Neuronal stem cell (in vitro differentiated cells): ENCODE measurements around the gene ERCC6L2.

Experiments used
- DNase-seq: peaks from one replicate; pipeline ENCODE4 v3.0.0-alpha.2; 2013; ENCODE audit warnings: low spot score
- H2AFZ ChIP-seq: one replicate; pipeline ENCODE4 v1.6.1; 2013; ENCODE audit warnings: mild to moderate bottlenecking, low read length, inconsistent platforms
- H2AK5ac ChIP-seq: 2 replicates; pipeline ENCODE4 v1.6.1; 2013; ENCODE audit warnings: low read depth, mild to moderate bottlenecking, inconsistent platforms, low read length, moderate library complexity, mixed read lengths
- H2BK120ac ChIP-seq: 2 replicates; pipeline ENCODE4 v1.6.1; 2013; ENCODE audit warnings: low read depth, mild to moderate bottlenecking, inconsistent platforms, low read length, moderate library complexity, mixed read lengths
- H2BK12ac ChIP-seq: one replicate; pipeline ENCODE4 v1.6.1; 2013; ENCODE audit warnings: low read length, inconsistent platforms
- H2BK15ac ChIP-seq: 2 replicates; pipeline ENCODE4 v1.6.1; 2013; ENCODE audit warnings: mild to moderate bottlenecking, low read length, inconsistent platforms, mixed read lengths
- H2BK5ac ChIP-seq: one replicate; pipeline ENCODE4 v1.6.1; 2013; ENCODE audit warnings: inconsistent platforms, mild to moderate bottlenecking, low read length, moderate library complexity
- H3K14ac ChIP-seq: one replicate; pipeline ENCODE4 v1.6.1; 2013; ENCODE audit warnings: low read length, inconsistent platforms
- H3K18ac ChIP-seq: 2 replicates; pipeline ENCODE4 v1.6.1; 2013; ENCODE audit warnings: low read length, inconsistent platforms
- H3K23ac ChIP-seq: 2 replicates; pipeline ENCODE4 v1.6.1; 2013; ENCODE audit warnings: low read depth, mild to moderate bottlenecking, mixed read lengths, low read length, inconsistent platforms; ENCODE audit not compliant: poor library complexity
- H3K27ac ChIP-seq: replicated peaks from 3 replicates; pipeline ENCODE4 v1.5.1; 2013; ENCODE audit warnings: low read length, inconsistent platforms
- H3K27me3 ChIP-seq, 3 experiments: 2 replicates each; pipeline ENCODE4 v1.6.1; 2013; ENCODE audit warnings: low read length in 3 of 3, mild to moderate bottlenecking in 2 of 3, inconsistent platforms in 1 of 3, low read depth in 1 of 3, mixed read lengths in 1 of 3, moderate library complexity in 1 of 3; ENCODE audit not compliant: control insufficient read depth in 3 of 3, insufficient read depth in 3 of 3
- H3K36me3 ChIP-seq, 2 donors: replicated peaks in 1 of 2; 2 replicates each; pipeline ENCODE4 v1.6.1; 2013; ENCODE audit warnings: low read length in 2 of 2; ENCODE audit not compliant: control insufficient read depth in 2 of 2, insufficient read depth in 2 of 2
- H3K4ac ChIP-seq: 2 replicates; pipeline ENCODE4 v1.6.1; 2013; ENCODE audit warnings: inconsistent platforms, mild to moderate bottlenecking, low read length, moderate library complexity
- H3K4me1 ChIP-seq, 2 donors: 1 replicate in 1 of 2; 2 replicates in 1 of 2; pipeline ENCODE4 v1.6.1; 2013; ENCODE audit warnings: low read length in 2 of 2, low read depth in 1 of 2; ENCODE audit not compliant: control insufficient read depth in 2 of 2, insufficient read depth in 1 of 2
- H3K4me2 ChIP-seq: one replicate; pipeline ENCODE4 v1.6.1; 2013; ENCODE audit warnings: mild to moderate bottlenecking, low read length, inconsistent platforms; ENCODE audit not compliant: insufficient read depth, poor library complexity, severe bottlenecking
- H3K4me3 ChIP-seq, 2 donors: 2 replicates each; pipeline ENCODE4 v1.5.1; 2013; ENCODE audit warnings: low read length in 2 of 2, mild to moderate bottlenecking in 2 of 2, inconsistent platforms in 1 of 2, moderate library complexity in 1 of 2
- H3K79me1 ChIP-seq: one replicate; pipeline ENCODE4 v1.6.1; 2013; ENCODE audit warnings: low read depth, mild to moderate bottlenecking, inconsistent platforms, low read length, moderate library complexity
- H3K9ac ChIP-seq: one replicate; pipeline ENCODE4 v1.6.1; 2013; ENCODE audit warnings: mild to moderate bottlenecking, low read depth, low read length, inconsistent platforms; ENCODE audit not compliant: poor library complexity
- H3K9me3 ChIP-seq, 2 donors: replicated peaks in 1 of 2; 2 replicates each; pipeline versions ENCODE3 to v1.6.1; 2013; ENCODE audit warnings: low read length in 2 of 2, mild to moderate bottlenecking in 2 of 2, inconsistent platforms in 1 of 2, low read depth in 1 of 2, mixed read lengths in 1 of 2, moderate library complexity in 1 of 2; ENCODE audit not compliant: control insufficient read depth in 2 of 2, insufficient read depth in 1 of 2
- H4K8ac ChIP-seq: one replicate; pipeline ENCODE4 v1.6.1; 2013; ENCODE audit warnings: low read depth, mild to moderate bottlenecking, inconsistent platforms, low read length, moderate library complexity
- H4K91ac ChIP-seq: one replicate; pipeline ENCODE4 v1.6.1; 2013; ENCODE audit warnings: low read length, low read depth, mild to moderate bottlenecking, inconsistent platforms; ENCODE audit not compliant: poor library complexity
- WGBS, 2 donors: extraction: QIAGEN DNeasy Blood & Tissue Kit; methylation state at CpG; one replicate each; pipeline ENCODE4 v1.1.7; 2013; ENCODE audit warnings: missing lambda C conversion rate in 2 of 2, mixed read lengths in 1 of 2; ENCODE audit not compliant: insufficient read length in 2 of 2, insufficient replicate concordance in 1 of 2; ENCODE audit errors: extremely low coverage in 2 of 2; 5-methylcytosine and 5-hydroxymethylcytosine counted together

Gene ERCC6L2

GRCh38 chr9:95999390-95999789 is 123.9 kb downstream of the ERCC6L2 start:
- Histone ChIP-seq H3K4me1 (no peaks in the 10 kb centered on the region), H3K4me2 (no peak overlapping the region), H3K9me3 (peaks cover 0 to 13% of the 10 kb centered on the region in 2 donors), H3K27me3 (no peaks in the 10 kb centered on the region), H3K79me1 (no peaks in the 10 kb centered on the region), H3K18ac (no peak overlapping the region), H3K36me3 (peaks cover 0 to 41% of the 10 kb centered on the region in 2 donors), H4K91ac (no peak overlapping the region), H3K4me3 (no peak overlapping the region), H3K27ac (no peak overlapping the region), H3K9ac (no peak overlapping the region), H2AFZ (no peak overlapping the region), H3K14ac (no peak overlapping the region), H2BK120ac (no peak overlapping the region), H3K4ac (no peak overlapping the region), H2AK5ac (no peak overlapping the region), H3K23ac (no peak overlapping the region), H4K8ac (no peak overlapping the region), H2BK12ac (no peak overlapping the region), H2BK15ac (no peak overlapping the region), H2BK5ac (no peak overlapping the region)
- no CpG with 5 or more reads among the region's 3 CpGs for WGBS, 2 donors
- DNase-seq = no peak

- DNase-seq = no peak
- no CpG with 5 or more reads among the region's 2 CpGs for WGBS, 2 donors
- H2BK15ac ChIP-seq = no peak overlapping the region
Observed at GRCh38 chr9:96004379-96004778, 128.9 kb downstream of the ERCC6L2 start.

GRCh38 chr9:96006296-96006879 is 130.9 kb downstream of the ERCC6L2 start:
- no peak overlapping the region for H4K91ac ChIP-seq
- no peaks in the 10 kb centered on the region for H3K4me1 ChIP-seq
- no CpG with 5 or more reads among the region's 9 CpGs for WGBS, 2 donors
- no peak overlapping the region for H3K18ac ChIP-seq
- no peak overlapping the region for H2AFZ ChIP-seq
- H2BK120ac ChIP-seq = no peak overlapping the region
- peaks cover 14 to 79% of the 10 kb centered on the region in 2 donors for H3K36me3 ChIP-seq
- H2AK5ac ChIP-seq = no peak overlapping the region
- no peak overlapping the region for H4K8ac ChIP-seq
- H3K4me2 ChIP-seq = no peak overlapping the region
- no peak for DNase-seq
- no peak overlapping the region for H3K9ac ChIP-seq
- H3K27me3 ChIP-seq = no peaks in the 10 kb centered on the region
- no peaks in the 10 kb centered on the region for H3K79me1 ChIP-seq
- peaks cover 2 to 15% of the 10 kb centered on the region in 2 donors for H3K9me3 ChIP-seq
- H3K4ac ChIP-seq = no peak overlapping the region
- no peak overlapping the region for H2BK12ac ChIP-seq
- H3K4me3 ChIP-seq = no peak overlapping the region
- H3K14ac ChIP-seq = no peak overlapping the region
- no peak overlapping the region for H3K23ac ChIP-seq
- no peak overlapping the region for H2BK5ac ChIP-seq
- no peak overlapping the region for H3K27ac ChIP-seq
- H2BK15ac ChIP-seq = no peak overlapping the region

More at GRCh38 chr9:96004379-96004778, 128.9 kb downstream of the ERCC6L2 start:
- Histone ChIP-seq H2BK12ac (no peak overlapping the region), H3K4me1 (no peaks in the 10 kb centered on the region), H3K36me3 (peaks cover 11 to 60% of the 10 kb centered on the region in 2 donors), H3K9ac (no peak overlapping the region), H4K91ac (no peak overlapping the region), H3K4ac (no peak overlapping the region), H3K18ac (no peak overlapping the region), H3K4me2 (no peak overlapping the region), H2AFZ (no peak overlapping the region), H3K27ac (no peak overlapping the region), H2BK120ac (no peak overlapping the region), H3K14ac (no peak overlapping the region), H3K9me3 (peaks cover 2 to 13% of the 10 kb centered on the region in 2 donors), H3K23ac (no peak overlapping the region), H3K27me3 (no peaks in the 10 kb centered on the region), H3K79me1 (no peaks in the 10 kb centered on the region), H4K8ac (no peak overlapping the region), H2BK5ac (no peak overlapping the region), H2AK5ac (no peak overlapping the region), H3K4me3 (no peak overlapping the region)

GRCh38 chr9:96006961-96007360 is 131.5 kb downstream of the ERCC6L2 start:
- H2BK120ac ChIP-seq = no peak overlapping the region
- no peak overlapping the region for H2AK5ac ChIP-seq
- no peak overlapping the region for H3K27ac ChIP-seq
- no peaks in the 10 kb centered on the region for H3K27me3 ChIP-seq
- H3K9ac ChIP-seq = no peak overlapping the region
- H2BK5ac ChIP-seq = no peak overlapping the region
- DNase-seq = no peak
- H3K36me3 ChIP-seq = peaks cover 14 to 85% of the 10 kb centered on the region in 2 donors
- H3K9me3 ChIP-seq = peaks cover 2 to 15% of the 10 kb centered on the region in 2 donors
- H3K4me2 ChIP-seq = no peak overlapping the region
- no peak overlapping the region for H4K8ac ChIP-seq
- no peaks in the 10 kb centered on the region for H3K79me1 ChIP-seq
- H2BK15ac ChIP-seq = no peak overlapping the region
- no peak overlapping the region for H3K14ac ChIP-seq
- H3K4ac ChIP-seq = no peak overlapping the region
- H3K18ac ChIP-seq = no peak overlapping the region
- no peak overlapping the region for H3K4me3 ChIP-seq
- H2AFZ ChIP-seq = no peak overlapping the region
- no peak overlapping the region for H3K23ac ChIP-seq
- H4K91ac ChIP-seq = no peak overlapping the region
- H2BK12ac ChIP-seq = no peak overlapping the region
- no peaks in the 10 kb centered on the region for H3K4me1 ChIP-seq
